PC-3 (cell line): Measurements from ENCODE around the gene UGT1A3. TPM values are rescaled to one million over a fixed set of nuclear protein-coding genes. Genes with fewer than 3 reads are reported as not detected.

Experiments used
- ATAC-seq: fragments of 200-7000 bp; cut with Tn5 transposase; 2 replicates; pipeline ENCODE4 v1.9.1; 2020; ENCODE audit warnings: mild to moderate bottlenecking, moderate library complexity
- Bru-seq: library from RNA; stranded (reverse); fragments of 400-500 nt; gene quantifications from one replicate; lab custom pipeline; 2021; lab: Mats Ljungman, UMichigan
- BruChase-seq, 2 experiments: library from RNA; stranded (reverse); fragments of 400-500 nt; gene quantifications; one replicate each; lab custom pipeline; 2021; lab: Mats Ljungman, UMichigan
- BruUV-seq: library from RNA; stranded (reverse); fragments of 400-500 nt; replicated peaks from 2 replicates; lab custom pipeline; 2021; lab: Mats Ljungman, UMichigan
- CTCF ChIA-PET: fragments of 300-600 bp; sonication (Branson Sonifier 250); formaldehyde crosslinking; loops from one replicate; lab custom pipeline; 2022; ENCODE audit warnings: antibody characterized with exemption; lab: Charles Lee
- POLR2A ChIA-PET: fragments of 300-600 bp; sonication (Branson Sonifier 250); formaldehyde crosslinking; loops from one replicate; lab custom pipeline; 2022; ENCODE audit warnings: antibody characterized with exemption; ENCODE audit not compliant: unreplicated experiment; lab: Charles Lee
- DNase-seq: peaks from one replicate; pipeline ENCODE4 v3.0.0-alpha.2; 2015
- H2AFZ ChIP-seq: fragments of 300-600 bp; sonication (generic); 2 replicates; pipeline ENCODE4 v1.6.0; 2016; ENCODE audit warnings: antibody characterized with exemption, low read length
- H3F3A ChIP-seq: fragments of 300-600 bp; sonication (generic); one replicate; pipeline ENCODE4 v1.6.0; 2017; ENCODE audit warnings: antibody characterized with exemption, low read length, control low read depth, mild to moderate bottlenecking; ENCODE audit not compliant: unreplicated experiment
- H3K27ac ChIP-seq: fragments of 300-600 bp; sonication (generic); 2 replicates; pipeline ENCODE4 v1.5.1; 2016; ENCODE audit warnings: mild to moderate bottlenecking, low read length
- H3K27me3 ChIP-seq: fragments of 300-600 bp; sonication (generic); 2 replicates; pipeline ENCODE4 v1.6.1; 2016; ENCODE audit warnings: low read length, mixed read lengths
- H3K36me3 ChIP-seq: fragments of 300-600 bp; sonication (generic); 2 replicates; pipeline ENCODE4 v1.6.1; 2016; ENCODE audit warnings: low read depth, mixed run types, low read length, mixed read lengths
- H3K4me1 ChIP-seq: fragments of 300-600 bp; sonication (generic); 2 replicates; pipeline ENCODE4 v1.5.1; 2016; ENCODE audit warnings: low read length; ENCODE audit not compliant: insufficient read depth
- H3K4me2 ChIP-seq: fragments of 300-600 bp; sonication (generic); 2 replicates; pipeline ENCODE4 v1.6.0; 2016; ENCODE audit warnings: low read length
- H3K4me3 ChIP-seq: fragments of 300-600 bp; sonication (generic); 2 replicates; pipeline ENCODE4 v1.5.1; 2016; ENCODE audit warnings: mild to moderate bottlenecking, low read length, mixed read lengths
- H3K79me2 ChIP-seq: fragments of 300-600 bp; sonication (generic); 2 replicates; pipeline ENCODE4 v1.6.1; 2017; ENCODE audit warnings: low read length, mixed read lengths
- H3K9ac ChIP-seq: fragments of 300-600 bp; sonication (generic); 2 replicates; pipeline ENCODE4 v1.6.0; 2016; ENCODE audit warnings: mild to moderate bottlenecking, low read length
- H3K9me2 ChIP-seq: fragments of 300-600 bp; sonication (generic); replicated peaks from 2 replicates; pipeline ENCODE4 v1.6.1; 2016; ENCODE audit warnings: mixed run types, low read length, mixed read lengths
- H3K9me3 ChIP-seq: fragments of 300-600 bp; sonication (generic); 2 replicates; pipeline ENCODE4 v1.6.1; 2016; ENCODE audit warnings: low read length, mixed read lengths
- H4K20me1 ChIP-seq: fragments of 300-600 bp; sonication (generic); 2 replicates; pipeline ENCODE4 v1.6.1; 2016; ENCODE audit warnings: low read length, mixed read lengths
- CTCF ChIP-seq: fragments of 300-600 bp; sonication (generic); conservative IDR thresholded peaks from 2 replicates; pipeline ENCODE4 v1.5.1; 2017; ENCODE audit warnings: antibody characterized with exemption, low read depth, mild to moderate bottlenecking, low read length
- EZH2 ChIP-seq: fragments of 300-600 bp; sonication (generic); IDR thresholded peaks from one replicate; pipeline ENCODE4 v1.6.1; 2017; ENCODE audit warnings: antibody characterized with exemption, mild to moderate bottlenecking, low read length; ENCODE audit not compliant: unreplicated experiment
- EZH2phosphoT487 ChIP-seq: fragments of 300-600 bp; sonication (generic); IDR thresholded peaks from 2 replicates; pipeline ENCODE4 v1.6.1; 2018; ENCODE audit warnings: mild to moderate bottlenecking, antibody characterized with exemption, low read length, borderline replicate concordance
- intact Hi-C: fragments of 100-400 bp; cut with micrococcal nuclease; formaldehyde crosslinking; loops from 2 replicates; pipeline ENCODE4 v1.9.0; 2023
- long read RNA-seq: library from polyadenylated mRNA; unstranded; transcript quantifications from one replicate; pipeline ENCODE4 v2.0.0, GENCODE V29; 2021; ENCODE audit not compliant: unreplicated experiment
- total RNA-seq: library from RNA; depleted of rRNA; stranded (reverse); fragments of >200 nt; gene quantifications from 2 replicates; pipeline ENCODE4 v1.2.3, GENCODE V29; 2014; rRNA removed

UGT1A3 gene
- total RNA-seq: not detected in 2 replicates
- Bru-seq, nascent RNA: not detected
- BruChase-seq, experiment 1, labeled RNA remaining after a 6-hour chase: not detected
- BruChase-seq, experiment 2, labeled RNA remaining after a 2-hour chase: percentile 18 among the genes with signal in this experiment
- long read RNA-seq: 0 reads

- ATAC-seq (no peak), DNase-seq (no peak)
- H3F3A ChIP-seq: no peaks in the 10 kb centered on the region
- no peak within 1 kb of the TSS for H3K4me3 ChIP-seq
- ChIA-PET CTCF (no interaction called here), POLR2A (no interaction called here)
- no peak within 1 kb of the TSS for H3K4me2 ChIP-seq
- H3K9ac ChIP-seq: no peak within 1 kb of the TSS
- no peaks in the 10 kb centered on the region for H3K36me3 ChIP-seq
- no peaks in the 10 kb centered on the region for H3K27me3 ChIP-seq
- no peaks in the 10 kb centered on the region for H3K79me2 ChIP-seq
- H2AFZ ChIP-seq: no peak within 1 kb of the TSS
- no peaks in the 10 kb centered on the region for H3K9me3 ChIP-seq
- H3K4me1 ChIP-seq: no peaks in the 10 kb centered on the region
- no TSS peak for BruUV-seq
- intact Hi-C loops: no loop called here
- H3K27ac ChIP-seq: no peak within 1 kb of the TSS
- TF ChIP-seq EZH2phosphoT487 (no peak), CTCF (no peak), EZH2 (no peak)
- no peaks in the 10 kb centered on the region for H3K9me2 ChIP-seq
- H4K20me1 ChIP-seq: no peaks in the 10 kb centered on the region
Observed at GRCh38 chr2:233728723-233729301, at the start of gene UGT1A3. UGT1A3 (plus strand) TSS chr2:233729042; CDS start chr2:233729127, 85 bp downstream.

- intact Hi-C loops: no loop called here
- CTCF ChIA-PET: no interaction called here
Observed at GRCh38 chr2:233679196-233679595, 49.6 kb upstream of the UGT1A3 start.

More at GRCh38 chr2:233679196-233679595, 49.6 kb upstream of the UGT1A3 start:
- H3K27ac ChIP-seq: no peak overlapping the region
- no peak overlapping the region for H3K4me3 ChIP-seq
- no peak overlapping the region for H2AFZ ChIP-seq
- no peak overlapping the region for H3K9ac ChIP-seq
- no peaks in the 10 kb centered on the region for H3F3A ChIP-seq
- no peak overlapping the region for H3K4me2 ChIP-seq
- no peaks in the 10 kb centered on the region; the same call in 1 of the 2 replicates for H3K9me2 ChIP-seq
- H4K20me1 ChIP-seq: no peaks in the 10 kb centered on the region
- no peak for DNase-seq
- no peaks in the 10 kb centered on the region for H3K36me3 ChIP-seq
- TF ChIP-seq EZH2phosphoT487 (no peak), EZH2 (no peak), CTCF (no peak)
- no peaks in the 10 kb centered on the region for H3K79me2 ChIP-seq
- POLR2A ChIA-PET: no interaction called here
- BruUV-seq: no TSS peak
- ATAC-seq: peak; percentile 35; the same call in 1 of the 2 replicates
- H3K27me3 ChIP-seq: no peaks in the 10 kb centered on the region
- no peaks in the 10 kb centered on the region for H3K9me3 ChIP-seq
- no peaks in the 10 kb centered on the region for H3K4me1 ChIP-seq
